ENCODE results near the gene TTC7B. TPM values are rescaled to one million over a fixed set of nuclear protein-coding genes. Genes with fewer than 3 reads are reported as not detected.
A peak's percentile ranks its signal among the peaks of the same experiment; 100 is the strongest.

Gene TTC7B
- total and polyA plus RNA-seq, 3 experiments from 2014 or later, result 1.7 to 5.8 (median 5.2) TPM

GRCh38 chr14:90575336-90575735 lies 240.9 kb downstream of the TTC7B start:
- ChIA-PET POLR2A (no interaction called here), CTCF (no interaction called here)
- Mint-ChIP-seq H3K4me1 (no peaks in the 10 kb centered on the region), H3K9me3 (no peaks in the 10 kb centered on the region), H3K36me3 (no peaks in the 10 kb centered on the region), H3K27me3 (no peaks in the 10 kb centered on the region), H3K27ac (no peak overlapping the region), H3K4me3 (no peak overlapping the region)
- Histone ChIP-seq H3K9me3 (ENCODE audit: low read length) (no peaks in the 10 kb centered on the region), H3K27ac (ENCODE audit: low read depth, low read length) (no peak overlapping the region), H3K4me1 (ENCODE audit: insufficient read depth, low read length) (no peaks in the 10 kb centered on the region), H3K4me3 (ENCODE audit: low read length) (no peak overlapping the region), H3K27me3 (ENCODE audit: insufficient read depth, low read length, poor library complexity, severe bottlenecking) (no peaks in the 10 kb centered on the region), H3K36me3 (ENCODE audit: insufficient read depth, low read length) (no peaks in the 10 kb centered on the region)
- DNase-seq, result peak in 1 of 5 donors; percentile 27

GRCh38 chr14:90574188-90575131 lies 241.8 kb downstream of the TTC7B start:
- ChIA-PET POLR2A (no interaction called here), CTCF (no interaction called here)
- Mint-ChIP-seq H3K4me3 (no peak overlapping the region), H3K4me1 (no peaks in the 10 kb centered on the region), H3K9me3 (no peaks in the 10 kb centered on the region), H3K36me3 (no peaks in the 10 kb centered on the region), H3K27me3 (no peaks in the 10 kb centered on the region), H3K27ac (no peak overlapping the region)
- no peaks in the 10 kb centered on the region for H3K4me1 ChIP-seq (ENCODE audit: insufficient read depth, low read length)
- H3K36me3 ChIP-seq (ENCODE audit: insufficient read depth, low read length), result no peaks in the 10 kb centered on the region
- H3K27ac ChIP-seq (ENCODE audit: low read depth, low read length), result no peak overlapping the region
- H3K9me3 ChIP-seq (ENCODE audit: low read length), result no peaks in the 10 kb centered on the region
- DNase-seq, result peak in 1 of 5 donors; percentile 21
- H3K27me3 ChIP-seq (ENCODE audit: insufficient read depth, low read length, poor library complexity, severe bottlenecking), result no peaks in the 10 kb centered on the region
- H3K4me3 ChIP-seq (ENCODE audit: low read length), result no peak overlapping the region

GRCh38 chr14:90573385-90574105 lies 242.7 kb downstream of the TTC7B start:
- no peaks in the 10 kb centered on the region for H3K27me3 Mint-ChIP-seq
- ChIA-PET POLR2A (interaction anchor here (0.5 kb wide), 1 partner anchor 228 kb away, joined by 10 read pairs; no protein-coding TSS in a partner anchor), CTCF (no interaction called here)
- Histone ChIP-seq H3K27me3 (ENCODE audit: insufficient read depth, low read length, poor library complexity, severe bottlenecking) (no peaks in the 10 kb centered on the region), H3K4me3 (ENCODE audit: low read length) (no peak overlapping the region), H3K4me1 (ENCODE audit: insufficient read depth, low read length) (no peaks in the 10 kb centered on the region), H3K36me3 (ENCODE audit: insufficient read depth, low read length) (no peaks in the 10 kb centered on the region), H3K27ac (ENCODE audit: low read depth, low read length) (no peak overlapping the region), H3K9me3 (ENCODE audit: low read length) (no peaks in the 10 kb centered on the region)
- H3K4me3 Mint-ChIP-seq, result no peak overlapping the region
- H3K9me3 Mint-ChIP-seq, result no peaks in the 10 kb centered on the region
- no peaks in the 10 kb centered on the region for H3K4me1 Mint-ChIP-seq
- no peaks in the 10 kb centered on the region for H3K36me3 Mint-ChIP-seq
- peak in 1 of 5 donors; percentile 23 for DNase-seq
- no peak overlapping the region for H3K27ac Mint-ChIP-seq

GRCh38 chr14:90572441-90573150 lies 243.6 kb downstream of the TTC7B start:
- Histone ChIP-seq H3K27ac (ENCODE audit: low read depth, low read length) (no peak overlapping the region), H3K9me3 (ENCODE audit: low read length) (no peaks in the 10 kb centered on the region), H3K36me3 (ENCODE audit: insufficient read depth, low read length) (no peaks in the 10 kb centered on the region), H3K4me3 (ENCODE audit: low read length) (no peak overlapping the region), H3K27me3 (ENCODE audit: insufficient read depth, low read length, poor library complexity, severe bottlenecking) (no peaks in the 10 kb centered on the region), H3K4me1 (ENCODE audit: insufficient read depth, low read length) (no peaks in the 10 kb centered on the region)
- Mint-ChIP-seq H3K36me3 (no peaks in the 10 kb centered on the region), H3K27me3 (no peaks in the 10 kb centered on the region), H3K27ac (no peak overlapping the region), H3K4me1 (no peaks in the 10 kb centered on the region), H3K9me3 (no peaks in the 10 kb centered on the region), H3K4me3 (no peak overlapping the region)
- peak in 1 of 5 donors; percentile 26 for DNase-seq
- CTCF ChIA-PET, result no interaction called here
- POLR2A ChIA-PET, result interaction anchor here (0.5 to 0.6 kb wide), 2 partner anchors 229 to 916 kb away, joined by 5 to 10 read pairs; no protein-coding TSS in a partner anchor

GRCh38 chr14:90571149-90571947 lies 244.9 kb downstream of the TTC7B start:
- POLR2A ChIA-PET, result no interaction called here

GRCh38 chr14:90570461-90570860 lies 245.8 kb downstream of the TTC7B start:
- Mint-ChIP-seq H3K27ac (no peak overlapping the region), H3K27me3 (no peaks in the 10 kb centered on the region), H3K36me3 (no peaks in the 10 kb centered on the region), H3K4me3 (no peak overlapping the region), H3K9me3 (no peaks in the 10 kb centered on the region), H3K4me1 (no peaks in the 10 kb centered on the region)
- Histone ChIP-seq H3K27me3 (ENCODE audit: insufficient read depth, low read length, poor library complexity, severe bottlenecking) (no peaks in the 10 kb centered on the region), H3K4me1 (ENCODE audit: insufficient read depth, low read length) (no peaks in the 10 kb centered on the region), H3K27ac (ENCODE audit: low read depth, low read length) (no peak overlapping the region), H3K36me3 (ENCODE audit: insufficient read depth, low read length) (no peaks in the 10 kb centered on the region), H3K4me3 (ENCODE audit: low read length) (no peak overlapping the region), H3K9me3 (ENCODE audit: low read length) (no peaks in the 10 kb centered on the region)
- ChIA-PET POLR2A (no interaction called here), CTCF (no interaction called here)
- peak in 1 of 5 donors; percentile 8 for DNase-seq

More at GRCh38 chr14:90571149-90571947, 244.9 kb downstream of the TTC7B start:
- H3K27ac ChIP-seq (ENCODE audit: low read depth, low read length), result no peak overlapping the region
- Mint-ChIP-seq H3K4me1 (no peaks in the 10 kb centered on the region), H3K9me3 (no peaks in the 10 kb centered on the region), H3K4me3 (no peak overlapping the region), H3K36me3 (no peaks in the 10 kb centered on the region), H3K27ac (no peak overlapping the region), H3K27me3 (no peaks in the 10 kb centered on the region)
- no peak for DNase-seq
- H3K4me1 ChIP-seq (ENCODE audit: insufficient read depth, low read length), result no peaks in the 10 kb centered on the region
- H3K4me3 ChIP-seq (ENCODE audit: low read length), result no peak overlapping the region
- H3K27me3 ChIP-seq (ENCODE audit: insufficient read depth, low read length, poor library complexity, severe bottlenecking), result no peaks in the 10 kb centered on the region
- H3K9me3 ChIP-seq (ENCODE audit: low read length), result no peaks in the 10 kb centered on the region
- CTCF ChIA-PET, result no interaction called here
- no peaks in the 10 kb centered on the region for H3K36me3 ChIP-seq (ENCODE audit: insufficient read depth, low read length)

GRCh38 chr14:90569606-90570387 lies 246.4 kb downstream of the TTC7B start:
- peak overlapping the region in 1 of 8 donors; percentile 72 for H3K27ac Mint-ChIP-seq
- CTCF ChIA-PET, result no interaction called here

More at GRCh38 chr14:90569606-90570387, 246.4 kb downstream of the TTC7B start:
- Mint-ChIP-seq H3K36me3 (no peaks in the 10 kb centered on the region), H3K9me3 (no peaks in the 10 kb centered on the region), H3K4me3 (no peak overlapping the region), H3K27me3 (no peaks in the 10 kb centered on the region), H3K4me1 (no peaks in the 10 kb centered on the region)
- POLR2A ChIA-PET, result no interaction called here
- H3K27me3 ChIP-seq (ENCODE audit: insufficient read depth, low read length, poor library complexity, severe bottlenecking), result no peaks in the 10 kb centered on the region
- no peaks in the 10 kb centered on the region for H3K9me3 ChIP-seq (ENCODE audit: low read length)
- H3K36me3 ChIP-seq (ENCODE audit: insufficient read depth, low read length), result no peaks in the 10 kb centered on the region
- H3K27ac ChIP-seq (ENCODE audit: low read depth, low read length), result no peak overlapping the region
- peak in 1 of 5 donors; percentile 37 for DNase-seq
- no peak overlapping the region for H3K4me3 ChIP-seq (ENCODE audit: low read length)
- no peaks in the 10 kb centered on the region for H3K4me1 ChIP-seq (ENCODE audit: insufficient read depth, low read length)
